Keratinocyte (primary cell): ENCODE data around the gene BECN2. TPM values are rescaled to one million over a fixed set of nuclear protein-coding genes. Genes with fewer than 3 reads are reported as not detected.

ENCODE experiments used
- DNase-seq: peaks from one replicate; pipeline ENCODE4 v3.0.0-alpha.2; 2011; ENCODE audit warnings: low read depth, missing footprints, low spot score
- FAIRE-seq: peaks from 2 replicates; lab custom pipeline; 2011; peaks lifted over from hg19 to GRCh38; lab: Jason Lieb, UNC
- H2AFZ ChIP-seq: 2 replicates; pipeline ENCODE4 v1.6.0; 2012; ENCODE audit warnings: low read length, control low read depth, inconsistent platforms; ENCODE audit not compliant: control insufficient read depth
- H3K27ac ChIP-seq: 2 replicates; pipeline ENCODE4 v1.5.1; 2011; ENCODE audit warnings: low read length; ENCODE audit not compliant: control insufficient read depth, insufficient read depth
- H3K27me3 ChIP-seq: 3 replicates; pipeline ENCODE4 v1.6.0; 2011; ENCODE audit warnings: low read length; ENCODE audit not compliant: control insufficient read depth, insufficient read depth; ENCODE audit errors: extremely low read depth
- H3K36me3 ChIP-seq, 2 experiments: 2 replicates in 1 of 2; 3 replicates in 1 of 2; pipeline ENCODE4 v1.5.1; 2011; ENCODE audit warnings: low read length in 2 of 2, mild to moderate bottlenecking in 1 of 2; ENCODE audit not compliant: control insufficient read depth in 2 of 2, insufficient read depth in 2 of 2; ENCODE audit errors: extremely low read depth in 1 of 2
- H3K4me1 ChIP-seq: 3 replicates; pipeline ENCODE4 v1.5.1; 2011; ENCODE audit warnings: low read length; ENCODE audit not compliant: control insufficient read depth, insufficient read depth; ENCODE audit errors: extremely low read depth
- H3K4me2 ChIP-seq: 3 replicates; pipeline ENCODE4 v1.6.0; 2011; ENCODE audit warnings: low read depth, low read length; ENCODE audit not compliant: control insufficient read depth, insufficient read depth; ENCODE audit errors: extremely low read depth
- H3K4me3 ChIP-seq, 3 experiments: fragments of 200-600 bp in 1 of 3; sonication (generic) in 1 of 3; 2 replicates in 2 of 3; 3 replicates in 1 of 3; pipeline ENCODE4 v1.5.1; 2011 to 2016; ENCODE audit warnings: low read length in 3 of 3, mild to moderate bottlenecking in 3 of 3, control low read depth in 2 of 3, inconsistent platforms in 1 of 3, low read depth in 1 of 3, mixed read lengths in 1 of 3, mixed run types in 1 of 3, moderate library complexity in 1 of 3; ENCODE audit not compliant: control insufficient read depth in 2 of 3, insufficient read depth in 2 of 3; ENCODE audit errors: extremely low read depth in 1 of 3
- H3K79me2 ChIP-seq: 2 replicates; pipeline ENCODE4 v1.6.0; 2012; ENCODE audit warnings: low read length; ENCODE audit not compliant: control insufficient read depth, insufficient read depth
- H3K9ac ChIP-seq: 3 replicates; pipeline ENCODE4 v1.6.0; 2011; ENCODE audit warnings: low read length; ENCODE audit not compliant: control insufficient read depth, insufficient read depth; ENCODE audit errors: extremely low read depth
- H3K9me1 ChIP-seq: 3 replicates; pipeline ENCODE4 v1.6.0; 2011; ENCODE audit warnings: low read length; ENCODE audit not compliant: control insufficient read depth, insufficient read depth; ENCODE audit errors: extremely low read depth
- H3K9me3 ChIP-seq: 2 replicates; pipeline ENCODE4 v1.5.1; 2012; ENCODE audit warnings: low read depth, low read length; ENCODE audit not compliant: control insufficient read depth
- H4K20me1 ChIP-seq: 3 replicates; pipeline ENCODE4 v1.6.0; 2011; ENCODE audit warnings: low read length; ENCODE audit not compliant: control insufficient read depth, insufficient read depth; ENCODE audit errors: extremely low read depth
- EZH2 ChIP-seq: IDR thresholded peaks from one replicate; pipeline ENCODE4 v1.6.1; 2012; ENCODE audit warnings: inconsistent platforms, mild to moderate bottlenecking, low read length, moderate library complexity
- dilution Hi-C: fragments of 300-500 bp; cut with MboI; formaldehyde crosslinking; loops from one replicate; pipeline ENCODE4 v1.7.0; 2020; ENCODE audit warnings: low sequenced_read_pairs; ENCODE audit not compliant: extremely low pct_ligation_motif_present
- polyA plus RNA-seq, 5 experiments: library from polyadenylated mRNA; depleted of rRNA in 3 of 5; stranded (reverse) in 3 of 5; stranded (forward) in 1 of 5; unstranded in 1 of 5; fragments of >200 nt; gene quantifications; 1 replicate in 1 of 5; 2 replicates in 3 of 5; 3 replicates in 1 of 5; pipeline versions ENCODE4 v1.2.1 to v1.2.3, GENCODE V29; 2011 to 2012; ENCODE audit warnings: missing spikeins in 2 of 5, low read depth in 1 of 5, low replicate concordance in 1 of 5
- TF ChIP-seq, protein P1 (sequence below), 3 experiments: IDR thresholded peaks in 1 of 3; conservative IDR thresholded peaks in 1 of 3; optimal IDR thresholded peaks in 1 of 3; 2 replicates in 2 of 3; 3 replicates in 1 of 3; pipeline versions ENCODE3 to v1.5.1; 2011; ENCODE audit warnings: low read length in 3 of 3, mild to moderate bottlenecking in 3 of 3, moderate library complexity in 2 of 3, control low read depth in 1 of 3, inconsistent platforms in 1 of 3; ENCODE audit not compliant: insufficient read depth in 2 of 3; ENCODE audit errors: extremely low read depth in 1 of 3

BECN2 gene
- polyA plus RNA-seq, 1 donor (not counting 4 experiments of a cell fraction or from before 2014, with no cell fraction given) = not detected

DNA sequence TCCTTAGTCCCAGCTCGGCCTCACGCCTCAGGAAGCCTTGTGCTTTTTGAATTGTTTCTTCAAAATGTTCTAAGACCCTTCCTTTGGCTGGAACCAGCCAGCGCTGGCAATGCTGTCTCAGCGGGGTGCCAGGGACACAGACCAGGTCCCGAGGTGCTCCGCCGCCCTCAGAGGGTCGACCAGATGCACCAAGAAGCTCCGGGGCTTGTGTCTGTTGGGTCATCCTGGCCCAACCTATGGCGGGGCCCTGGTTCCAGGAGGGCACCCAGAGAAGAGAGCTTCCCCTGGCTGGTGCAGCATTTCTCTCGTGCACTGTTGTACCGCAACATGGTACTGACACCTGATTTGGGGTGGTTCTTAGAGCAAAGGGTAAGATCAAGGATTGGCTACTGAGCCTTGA is 40.1 kb upstream of the BECN2 start:
- Histone ChIP-seq H3K9ac (no peak overlapping the region), H3K9me3 (no peaks in the 10 kb centered on the region), H3K9me1 (no peaks in the 10 kb centered on the region), H4K20me1 (no peaks in the 10 kb centered on the region), H3K4me1 (no peaks in the 10 kb centered on the region), H3K79me2 (no peaks in the 10 kb centered on the region), H3K27me3 (no peaks in the 10 kb centered on the region), H3K4me2 (no peak overlapping the region), H3K36me3 (no peaks in the 10 kb centered on the region), H3K4me3 (no peak overlapping the region), H2AFZ (no peak overlapping the region), H3K27ac (no peak overlapping the region)
- dilution Hi-C loops = no loop called here
- DNase-seq (no peak), FAIRE-seq (no peak)
- TF ChIP-seq, protein P1, sequence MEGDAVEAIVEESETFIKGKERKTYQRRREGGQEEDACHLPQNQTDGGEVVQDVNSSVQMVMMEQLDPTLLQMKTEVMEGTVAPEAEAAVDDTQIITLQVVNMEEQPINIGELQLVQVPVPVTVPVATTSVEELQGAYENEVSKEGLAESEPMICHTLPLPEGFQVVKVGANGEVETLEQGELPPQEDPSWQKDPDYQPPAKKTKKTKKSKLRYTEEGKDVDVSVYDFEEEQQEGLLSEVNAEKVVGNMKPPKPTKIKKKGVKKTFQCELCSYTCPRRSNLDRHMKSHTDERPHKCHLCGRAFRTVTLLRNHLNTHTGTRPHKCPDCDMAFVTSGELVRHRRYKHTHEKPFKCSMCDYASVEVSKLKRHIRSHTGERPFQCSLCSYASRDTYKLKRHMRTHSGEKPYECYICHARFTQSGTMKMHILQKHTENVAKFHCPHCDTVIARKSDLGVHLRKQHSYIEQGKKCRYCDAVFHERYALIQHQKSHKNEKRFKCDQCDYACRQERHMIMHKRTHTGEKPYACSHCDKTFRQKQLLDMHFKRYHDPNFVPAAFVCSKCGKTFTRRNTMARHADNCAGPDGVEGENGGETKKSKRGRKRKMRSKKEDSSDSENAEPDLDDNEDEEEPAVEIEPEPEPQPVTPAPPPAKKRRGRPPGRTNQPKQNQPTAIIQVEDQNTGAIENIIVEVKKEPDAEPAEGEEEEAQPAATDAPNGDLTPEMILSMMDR (optimal IDR thresholded peaks at IDR 0.05 in 1 of 3, IDR thresholded peaks at IDR 0.05 in 1 of 3, conservative IDR thresholded peaks at IDR 0.05 in 1 of 3; ENCODE audit: extremely low read depth in 1 of 3, insufficient read depth in 2 of 3, low read length in 3 of 3) = no peak

DNA sequence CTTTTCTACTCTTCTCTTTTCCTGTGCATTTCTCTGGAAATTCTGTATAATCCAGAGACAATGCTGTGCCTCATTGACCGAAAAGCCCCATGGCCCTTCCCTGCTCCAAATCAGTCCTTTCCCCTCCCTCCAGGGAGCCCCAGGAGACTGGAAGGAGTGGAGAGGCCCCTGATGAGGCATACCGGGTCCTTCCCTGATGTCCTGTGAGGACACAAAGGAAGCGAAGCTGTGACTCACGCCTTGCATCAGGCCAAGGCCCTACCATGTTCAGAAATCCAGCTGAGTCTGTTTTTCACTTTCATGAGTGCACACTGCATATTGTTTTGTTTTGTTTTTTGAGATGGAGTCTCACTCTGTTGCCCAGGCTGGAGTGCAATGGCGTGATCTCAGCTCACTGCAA is 38.7 kb upstream of the BECN2 start:
- H3K9me3 ChIP-seq = no peaks in the 10 kb centered on the region
- H3K27me3 ChIP-seq = no peaks in the 10 kb centered on the region
- no peaks in the 10 kb centered on the region for H3K4me1 ChIP-seq
- no peak overlapping the region for H3K9ac ChIP-seq
- H3K9me1 ChIP-seq = no peaks in the 10 kb centered on the region
- no peaks in the 10 kb centered on the region for H3K79me2 ChIP-seq
- H3K36me3 ChIP-seq = no peaks in the 10 kb centered on the region
- TF ChIP-seq, protein P1 (optimal IDR thresholded peaks at IDR 0.05 in 1 of 3, IDR thresholded peaks at IDR 0.05 in 1 of 3, conservative IDR thresholded peaks at IDR 0.05 in 1 of 3; ENCODE audit: extremely low read depth in 1 of 3, insufficient read depth in 2 of 3, low read length in 3 of 3) = no peak
- TF ChIP-seq EZH2 = no peak
- no peak overlapping the region for H3K4me3 ChIP-seq
- dilution Hi-C loops = no loop called here
- DNase-seq = no peak
- H4K20me1 ChIP-seq = no peaks in the 10 kb centered on the region
- no peak for FAIRE-seq
- H3K4me2 ChIP-seq = no peak overlapping the region
- no peak overlapping the region for H2AFZ ChIP-seq
- H3K27ac ChIP-seq = no peak overlapping the region
